NCI-H748 (cell line): Measurements from ENCODE around the gene MAP4K3.
A peak's percentile ranks its signal among the peaks of the same experiment; 100 is the strongest.

Experiments used
- DNase-seq: peaks from one replicate; lab custom pipeline; 2025; ENCODE audit not compliant: unreplicated experiment; lab: John Stamatoyannopoulos, UW

MAP4K3 gene

GRCh38 chr2:39311469-39311868 is 125.6 kb downstream of the MAP4K3 start:
- no peak for DNase-seq

- no peak for DNase-seq
Observed at GRCh38 chr2:39308778-39309177, 128.3 kb downstream of the MAP4K3 start.

GRCh38 chr2:39306626-39307025 is 130.5 kb downstream of the MAP4K3 start:
- DNase-seq = no peak

GRCh38 chr2:39304729-39305128 is 132.4 kb downstream of the MAP4K3 start:
- no peak for DNase-seq

GRCh38 chr2:39304200-39304599 is 132.9 kb downstream of the MAP4K3 start:
- no peak for DNase-seq

GRCh38 chr2:39301352-39301751 is 135.7 kb downstream of the MAP4K3 start:
- DNase-seq = no peak

GRCh38 chr2:39300044-39300978 is 136.8 kb downstream of the MAP4K3 start:
- no peak for DNase-seq

GRCh38 chr2:39290433-39290832 is 146.7 kb downstream of the MAP4K3 start:
- no peak for DNase-seq

- no peak for DNase-seq
Observed at GRCh38 chr2:39289609-39290008, 147.5 kb downstream of the MAP4K3 start.

GRCh38 chr2:39283561-39283960 is 153.5 kb downstream of the MAP4K3 start:
- no peak for DNase-seq

- DNase-seq = no peak
Observed at GRCh38 chr2:39281391-39281790, 155.7 kb downstream of the MAP4K3 start.

GRCh38 chr2:39275016-39275415 is 162.1 kb downstream of the MAP4K3 start:
- no peak for DNase-seq

GRCh38 chr2:39269941-39270340 is 167.1 kb downstream of the MAP4K3 start:
- DNase-seq = no peak

- DNase-seq = no peak
Observed at GRCh38 chr2:39266916-39267434, 170.1 kb downstream of the MAP4K3 start.

GRCh38 chr2:39266139-39266805 is 170.8 kb downstream of the MAP4K3 start:
- DNase-seq = no peak

- DNase-seq = peak; percentile 63
Observed at GRCh38 chr2:39265315-39265714, 171.8 kb downstream of the MAP4K3 start.

- no peak for DNase-seq
Observed at GRCh38 chr2:39264733-39265132, 172.4 kb downstream of the MAP4K3 start.

- DNase-seq = no peak
Observed at GRCh38 chr2:39260087-39260486, 177.0 kb downstream of the MAP4K3 start.

GRCh38 chr2:39256040-39256439 is 181.0 kb downstream of the MAP4K3 start:
- no peak for DNase-seq

GRCh38 chr2:39252888-39253518 is 184.1 kb downstream of the MAP4K3 start:
- no peak for DNase-seq

GRCh38 chr2:39247512-39248043 is 189.5 kb downstream of the MAP4K3 start:
- DNase-seq = peak; percentile 62
